ENCODE results near the gene UBE2L6. TPM values are rescaled to one million over a fixed set of nuclear protein-coding genes. Genes with fewer than 3 reads are reported as not detected.

Gene UBE2L6
- polyA plus RNA-seq, 2 of the 4 experiments (the other 2 are of a cell fraction) = 14.8 to 18.2 TPM

DNA sequence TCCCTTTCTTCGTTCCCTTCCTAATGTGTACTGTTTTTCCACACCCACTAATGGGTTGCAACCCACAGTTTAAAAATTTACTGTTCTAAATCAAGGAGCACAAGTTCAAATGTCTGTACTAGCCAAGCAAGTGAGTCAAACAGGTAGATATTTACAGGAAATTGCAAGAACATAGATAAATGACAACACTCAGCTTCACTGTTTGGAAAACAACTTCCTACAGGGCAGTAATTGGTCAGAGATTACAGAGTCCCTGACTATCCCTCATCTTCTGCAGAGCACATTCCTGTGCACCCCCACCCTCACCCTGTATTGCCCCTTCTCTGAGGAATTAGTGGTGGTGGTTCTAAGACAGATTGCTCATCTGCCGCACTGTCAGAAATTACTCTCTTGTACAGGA is 31.9 kb upstream of the UBE2L6 start (continued):
- TF ChIP-seq ZSCAN20 (CRISPR knock-in tag; IDR thresholded peaks at IDR 0.05) = no peak

DNA sequence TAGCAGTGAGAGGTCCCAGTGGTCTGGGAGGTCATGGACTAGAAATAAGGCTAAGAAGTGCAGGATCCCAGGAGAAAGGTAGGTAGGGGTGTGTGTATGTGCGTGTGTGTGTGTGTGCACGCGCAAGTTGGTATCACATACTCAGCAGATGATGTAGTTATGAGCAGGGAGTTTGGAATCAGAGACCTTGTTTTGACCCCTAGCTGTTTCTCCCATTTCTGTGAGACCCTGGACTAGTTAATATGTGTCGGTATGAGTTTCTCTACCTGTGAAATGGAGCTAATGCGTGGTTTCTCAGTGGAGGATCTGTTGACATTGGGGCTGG is 31.3 kb upstream of the UBE2L6 start:
- CTCF ChIA-PET = interaction anchor here (1.0 to 2.3 kb wide), 3 partner anchors 10 to 46 kb away, joined by 5 read pairs; partner anchors contain the start of gene UBE2L6

DNA sequence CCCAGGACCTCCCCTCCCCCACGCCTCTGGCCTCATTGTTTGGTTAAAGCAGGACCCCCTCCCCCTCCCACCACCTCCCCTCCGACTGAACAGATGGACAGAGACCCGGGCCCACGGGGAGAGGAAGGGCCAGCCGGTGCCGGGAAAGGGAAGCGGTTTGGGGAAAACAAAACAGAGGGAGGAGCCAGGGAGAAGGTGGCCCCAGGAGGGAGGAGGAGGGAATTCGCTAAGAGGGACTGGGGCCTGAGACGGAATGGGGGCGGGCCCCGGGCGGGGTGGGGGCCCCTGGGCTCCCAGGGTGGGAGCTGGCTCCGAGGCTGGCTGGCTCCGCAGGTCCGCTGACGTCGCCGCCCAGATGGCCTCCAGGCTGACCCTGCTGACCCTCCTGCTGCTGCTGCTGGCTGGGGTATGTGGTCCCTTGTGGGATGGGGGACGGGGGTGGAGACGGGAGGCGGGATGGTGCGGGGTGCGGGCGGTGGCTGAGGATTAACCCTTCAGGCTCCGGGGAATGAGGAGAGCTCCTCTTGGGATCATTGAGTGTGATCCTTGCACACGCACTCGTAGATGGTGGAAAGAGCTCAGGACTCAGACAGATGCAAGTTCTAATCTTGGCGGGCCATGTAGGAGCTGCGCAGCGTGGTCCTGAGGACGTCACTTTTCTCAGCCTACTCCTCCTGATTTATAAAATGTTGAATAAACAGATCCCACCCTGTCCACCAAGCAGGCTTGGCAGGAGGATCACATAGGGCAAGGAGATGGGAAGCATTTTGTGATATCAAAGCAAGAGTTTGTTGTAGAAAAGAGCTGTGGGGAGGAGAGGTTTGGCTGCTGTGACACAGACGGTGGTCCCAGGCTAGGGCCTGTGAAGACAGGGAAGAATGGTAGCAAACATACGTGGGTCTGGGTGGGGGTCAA is 30.7 kb upstream of the UBE2L6 start:
- ATAC-seq (peak; percentile 43 to 76; a peak in 5 of 6 replicates), FAIRE-seq (no peak), DNase-seq (ENCODE audit: low read depth in 1 of 2, low spot score in 1 of 2) (no peak)
- 31% methylated on average over 27 of the region's 33 CpGs for WGBS (ENCODE audit: missing lambda C conversion rate)
- Histone ChIP-seq H3K27ac (peak overlapping the region; percentile 50 to 80), H3K9me3 (no peaks in the 10 kb centered on the region), H3K4me2 (peak overlapping the region; percentile 79), H3K4me3 (peak overlapping the region; percentile 38), H3K4me1 (peaks cover 7% of the 10 kb centered on the region; the same call in 1 of the 3 replicates)
- no peak for TF ChIP-seq NPAS2 (CRISPR knock-in tag; IDR thresholded peaks at IDR 0.05; ENCODE audit: borderline replicate concordance)
- no peak for TF ChIP-seq NFE2L2 (conservative IDR thresholded peaks at IDR 0.05; ENCODE audit: low read length)
- TF ChIP-seq, protein P1, sequence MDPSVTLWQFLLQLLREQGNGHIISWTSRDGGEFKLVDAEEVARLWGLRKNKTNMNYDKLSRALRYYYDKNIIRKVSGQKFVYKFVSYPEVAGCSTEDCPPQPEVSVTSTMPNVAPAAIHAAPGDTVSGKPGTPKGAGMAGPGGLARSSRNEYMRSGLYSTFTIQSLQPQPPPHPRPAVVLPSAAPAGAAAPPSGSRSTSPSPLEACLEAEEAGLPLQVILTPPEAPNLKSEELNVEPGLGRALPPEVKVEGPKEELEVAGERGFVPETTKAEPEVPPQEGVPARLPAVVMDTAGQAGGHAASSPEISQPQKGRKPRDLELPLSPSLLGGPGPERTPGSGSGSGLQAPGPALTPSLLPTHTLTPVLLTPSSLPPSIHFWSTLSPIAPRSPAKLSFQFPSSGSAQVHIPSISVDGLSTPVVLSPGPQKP (IDR thresholded peaks at IDR 0.05; ENCODE audit: low read depth, low read length) = no peak
- TF ChIP-seq, protein P2, sequence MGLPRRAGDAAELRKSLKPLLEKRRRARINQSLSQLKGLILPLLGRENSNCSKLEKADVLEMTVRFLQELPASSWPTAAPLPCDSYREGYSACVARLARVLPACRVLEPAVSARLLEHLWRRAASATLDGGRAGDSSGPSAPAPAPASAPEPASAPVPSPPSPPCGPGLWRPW (IDR thresholded peaks at IDR 0.05) = no peak
- TF ChIP-seq CHD2 (IDR thresholded peaks at IDR 0.05; ENCODE audit: low read length, partially characterized antibody) = no peak
- TF ChIP-seq ZC3H11A (IDR thresholded peaks at IDR 0.05) = no peak
- TF ChIP-seq, protein P3, sequence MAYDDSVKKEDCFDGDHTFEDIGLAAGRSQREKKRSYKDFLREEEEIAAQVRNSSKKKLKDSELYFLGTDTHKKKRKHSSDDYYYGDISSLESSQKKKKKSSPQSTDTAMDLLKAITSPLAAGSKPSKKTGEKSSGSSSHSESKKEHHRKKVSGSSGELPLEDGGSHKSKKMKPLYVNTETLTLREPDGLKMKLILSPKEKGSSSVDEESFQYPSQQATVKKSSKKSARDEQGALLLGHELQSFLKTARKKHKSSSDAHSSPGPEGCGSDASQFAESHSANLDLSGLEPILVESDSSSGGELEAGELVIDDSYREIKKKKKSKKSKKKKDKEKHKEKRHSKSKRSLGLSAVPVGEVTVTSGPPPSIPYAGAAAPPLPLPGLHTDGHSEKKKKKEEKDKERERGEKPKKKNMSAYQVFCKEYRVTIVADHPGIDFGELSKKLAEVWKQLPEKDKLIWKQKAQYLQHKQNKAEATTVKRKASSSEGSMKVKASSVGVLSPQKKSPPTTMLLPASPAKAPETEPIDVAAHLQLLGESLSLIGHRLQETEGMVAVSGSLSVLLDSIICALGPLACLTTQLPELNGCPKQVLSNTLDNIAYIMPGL (CRISPR knock-in tag; IDR thresholded peaks at IDR 0.05; ENCODE audit: borderline replicate concordance) = no peak
- TF ChIP-seq, protein P4, sequence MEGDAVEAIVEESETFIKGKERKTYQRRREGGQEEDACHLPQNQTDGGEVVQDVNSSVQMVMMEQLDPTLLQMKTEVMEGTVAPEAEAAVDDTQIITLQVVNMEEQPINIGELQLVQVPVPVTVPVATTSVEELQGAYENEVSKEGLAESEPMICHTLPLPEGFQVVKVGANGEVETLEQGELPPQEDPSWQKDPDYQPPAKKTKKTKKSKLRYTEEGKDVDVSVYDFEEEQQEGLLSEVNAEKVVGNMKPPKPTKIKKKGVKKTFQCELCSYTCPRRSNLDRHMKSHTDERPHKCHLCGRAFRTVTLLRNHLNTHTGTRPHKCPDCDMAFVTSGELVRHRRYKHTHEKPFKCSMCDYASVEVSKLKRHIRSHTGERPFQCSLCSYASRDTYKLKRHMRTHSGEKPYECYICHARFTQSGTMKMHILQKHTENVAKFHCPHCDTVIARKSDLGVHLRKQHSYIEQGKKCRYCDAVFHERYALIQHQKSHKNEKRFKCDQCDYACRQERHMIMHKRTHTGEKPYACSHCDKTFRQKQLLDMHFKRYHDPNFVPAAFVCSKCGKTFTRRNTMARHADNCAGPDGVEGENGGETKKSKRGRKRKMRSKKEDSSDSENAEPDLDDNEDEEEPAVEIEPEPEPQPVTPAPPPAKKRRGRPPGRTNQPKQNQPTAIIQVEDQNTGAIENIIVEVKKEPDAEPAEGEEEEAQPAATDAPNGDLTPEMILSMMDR (IDR thresholded peaks at IDR 0.05) = no peak
- TF ChIP-seq, protein P5, sequence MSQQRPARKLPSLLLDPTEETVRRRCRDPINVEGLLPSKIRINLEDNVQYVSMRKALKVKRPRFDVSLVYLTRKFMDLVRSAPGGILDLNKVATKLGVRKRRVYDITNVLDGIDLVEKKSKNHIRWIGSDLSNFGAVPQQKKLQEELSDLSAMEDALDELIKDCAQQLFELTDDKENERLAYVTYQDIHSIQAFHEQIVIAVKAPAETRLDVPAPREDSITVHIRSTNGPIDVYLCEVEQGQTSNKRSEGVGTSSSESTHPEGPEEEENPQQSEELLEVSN (IDR thresholded peaks at IDR 0.05; ENCODE audit: borderline replicate concordance, low read depth) = no peak
- no peak for TF ChIP-seq RNF2 (IDR thresholded peaks at IDR 0.05; ENCODE audit: borderline replicate concordance, low read depth)
- CTCF ChIA-PET = interaction anchor here (1.0 to 2.1 kb wide), 3 partner anchors 11 to 30 kb away, joined by 3 to 5 read pairs (median 5); partner anchors contain the start of gene UBE2L6
- POLR2A ChIA-PET = no interaction called here

More for the DNA sequence above, 31.3 kb upstream of the UBE2L6 start:
- POLR2A ChIA-PET = no interaction called here
- H3K9me3 ChIP-seq = no peaks in the 10 kb centered on the region
- 88% methylated on average over 5 of the region's 5 CpGs for WGBS (ENCODE audit: missing lambda C conversion rate)
- H3K4me2 ChIP-seq = no peak overlapping the region; the same call in 2 of the 3 replicates
- FAIRE-seq = no peak
- no peak overlapping the region for H3K27ac ChIP-seq
- no peak for DNase-seq (ENCODE audit: low read depth in 1 of 2, low spot score in 1 of 2)
- TF ChIP-seq, protein P2 (IDR thresholded peaks at IDR 0.05) = no peak
- no peak for TF ChIP-seq FOSL2 (IDR thresholded peaks at IDR 0.05)
- TF ChIP-seq FOSL2 (CRISPR knock-in tag; IDR thresholded peaks at IDR 0.05) = no peak
- no peak for TF ChIP-seq FOXS1 (CRISPR knock-in tag; IDR thresholded peaks at IDR 0.05)
- no peak for TF ChIP-seq TFCP2L1 (CRISPR knock-in tag; IDR thresholded peaks at IDR 0.05)
- TF ChIP-seq, protein P6, sequence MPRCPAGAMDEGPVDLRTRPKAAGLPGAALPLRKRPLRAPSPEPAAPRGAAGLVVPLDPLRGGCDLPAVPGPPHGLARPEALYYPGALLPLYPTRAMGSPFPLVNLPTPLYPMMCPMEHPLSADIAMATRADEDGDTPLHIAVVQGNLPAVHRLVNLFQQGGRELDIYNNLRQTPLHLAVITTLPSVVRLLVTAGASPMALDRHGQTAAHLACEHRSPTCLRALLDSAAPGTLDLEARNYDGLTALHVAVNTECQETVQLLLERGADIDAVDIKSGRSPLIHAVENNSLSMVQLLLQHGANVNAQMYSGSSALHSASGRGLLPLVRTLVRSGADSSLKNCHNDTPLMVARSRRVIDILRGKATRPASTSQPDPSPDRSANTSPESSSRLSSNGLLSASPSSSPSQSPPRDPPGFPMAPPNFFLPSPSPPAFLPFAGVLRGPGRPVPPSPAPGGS (IDR thresholded peaks at IDR 0.05) = no peak
- TF ChIP-seq, protein P3 (CRISPR knock-in tag; IDR thresholded peaks at IDR 0.05; ENCODE audit: borderline replicate concordance) = no peak
- TF ChIP-seq, protein P1 (IDR thresholded peaks at IDR 0.05; ENCODE audit: low read depth, low read length) = no peak
- no peak for TF ChIP-seq CHD4 (IDR thresholded peaks at IDR 0.05; ENCODE audit: borderline replicate concordance)
- no peak for TF ChIP-seq POLR2A (IDR thresholded peaks at IDR 0.05; ENCODE audit: low read length)
- ATAC-seq = no peak; a peak in 1 of 6 replicates
- H3K4me3 ChIP-seq = no peak overlapping the region
- peaks cover 7% of the 10 kb centered on the region; the same call in 1 of the 3 replicates for H3K4me1 ChIP-seq

Data from A549 (cell line).